ENCODE data around the gene STIM2.

Gene STIM2

GRCh38 chr4:26907731-26908599, 47.3 kb downstream of the STIM2 start:
- no peak for DNase-seq

- DNase-seq, result no peak
Observed at GRCh38 chr4:26909369-26909768, 48.7 kb downstream of the STIM2 start.

- DNase-seq, result no peak
Observed at GRCh38 chr4:26911254-26911653, 50.6 kb downstream of the STIM2 start.

- no peak for DNase-seq
Observed at GRCh38 chr4:26912069-26912468, 51.4 kb downstream of the STIM2 start.

- no peak for DNase-seq
Observed at GRCh38 chr4:26912810-26913209, 52.2 kb downstream of the STIM2 start.

- no peak for DNase-seq
Observed at GRCh38 chr4:26916195-26916594, 55.6 kb downstream of the STIM2 start.

- DNase-seq, result no peak
Observed at GRCh38 chr4:26930964-26931363, 70.3 kb downstream of the STIM2 start.

- no peak for DNase-seq
Observed at GRCh38 chr4:26931451-26931850, 70.8 kb downstream of the STIM2 start.

GRCh38 chr4:26931966-26932365, 71.3 kb downstream of the STIM2 start:
- no peak for DNase-seq

GRCh38 chr4:26935397-26935796, 74.8 kb downstream of the STIM2 start:
- no peak for DNase-seq

GRCh38 chr4:26936284-26937065, 75.8 kb downstream of the STIM2 start:
- no peak for DNase-seq

- DNase-seq, result no peak
Observed at GRCh38 chr4:26937139-26937538, 76.5 kb downstream of the STIM2 start.

GRCh38 chr4:26937567-26937966, 76.9 kb downstream of the STIM2 start:
- DNase-seq, result no peak

- DNase-seq, result no peak
Observed at GRCh38 chr4:26938516-26938915, 77.9 kb downstream of the STIM2 start.

- no peak for DNase-seq
Observed at GRCh38 chr4:26941951-26942350, 81.3 kb downstream of the STIM2 start.

GRCh38 chr4:26942871-26943270, 82.2 kb downstream of the STIM2 start:
- peak; percentile 10 for DNase-seq

- no peak for DNase-seq
Observed at GRCh38 chr4:26943391-26943790, 82.8 kb downstream of the STIM2 start.

- no peak for DNase-seq
Observed at GRCh38 chr4:26945794-26946193, 85.2 kb downstream of the STIM2 start.

- no peak for DNase-seq
Observed at GRCh38 chr4:26947318-26947717, 86.7 kb downstream of the STIM2 start.

- no peak for DNase-seq
Observed at GRCh38 chr4:26950446-26950845, 89.8 kb downstream of the STIM2 start.

GRCh38 chr4:26952891-26953290, 92.2 kb downstream of the STIM2 start:
- no peak for DNase-seq

GRCh38 chr4:26953366-26953765, 92.7 kb downstream of the STIM2 start:
- DNase-seq, result no peak

- no peak for DNase-seq
Observed at GRCh38 chr4:26953770-26954423, 93.3 kb downstream of the STIM2 start.

GRCh38 chr4:26955241-26955640, 94.6 kb downstream of the STIM2 start:
- peak; percentile 0 for DNase-seq

Data from NCI-H1105 (cell line).